NB4 (cell line): ENCODE results near the gene KLHL9.
A peak's percentile ranks its signal among the peaks of the same experiment; 100 is the strongest.
"Not testable (repeated sequence)": the region's sequence is repeated elsewhere in the genome, so short reads cannot be mapped to it uniquely, and the experiment has no call there.

Experiments
- DNase-seq: peaks from one replicate; pipeline ENCODE4 v3.0.0; 2010; ENCODE audit warnings: low read depth
- H3K4me3 ChIP-seq: one replicate; pipeline ENCODE4 v1.5.1; 2011; ENCODE audit warnings: mild to moderate bottlenecking, low read depth, low read length, moderate library complexity
- MYC ChIP-seq: IDR thresholded peaks from 2 replicates; pipeline ENCODE4 v1.6.1; 2011; ENCODE audit warnings: low read depth, low read length
- POLR2A ChIP-seq: IDR thresholded peaks from 2 replicates; pipeline ENCODE4 v1.6.1; 2011; ENCODE audit warnings: mild to moderate bottlenecking; ENCODE audit not compliant: insufficient read length; ENCODE audit errors: extremely low read depth
- TF ChIP-seq, protein P1 (sequence below): IDR thresholded peaks from 2 replicates; pipeline ENCODE4 v1.6.1; 2011; ENCODE audit warnings: low read depth, low read length
- TF ChIP-seq, protein P2 (sequence below): IDR thresholded peaks from one replicate; pipeline ENCODE4 v1.5.1; 2012; ENCODE audit warnings: low read depth, low read length

Gene KLHL9, protein sequence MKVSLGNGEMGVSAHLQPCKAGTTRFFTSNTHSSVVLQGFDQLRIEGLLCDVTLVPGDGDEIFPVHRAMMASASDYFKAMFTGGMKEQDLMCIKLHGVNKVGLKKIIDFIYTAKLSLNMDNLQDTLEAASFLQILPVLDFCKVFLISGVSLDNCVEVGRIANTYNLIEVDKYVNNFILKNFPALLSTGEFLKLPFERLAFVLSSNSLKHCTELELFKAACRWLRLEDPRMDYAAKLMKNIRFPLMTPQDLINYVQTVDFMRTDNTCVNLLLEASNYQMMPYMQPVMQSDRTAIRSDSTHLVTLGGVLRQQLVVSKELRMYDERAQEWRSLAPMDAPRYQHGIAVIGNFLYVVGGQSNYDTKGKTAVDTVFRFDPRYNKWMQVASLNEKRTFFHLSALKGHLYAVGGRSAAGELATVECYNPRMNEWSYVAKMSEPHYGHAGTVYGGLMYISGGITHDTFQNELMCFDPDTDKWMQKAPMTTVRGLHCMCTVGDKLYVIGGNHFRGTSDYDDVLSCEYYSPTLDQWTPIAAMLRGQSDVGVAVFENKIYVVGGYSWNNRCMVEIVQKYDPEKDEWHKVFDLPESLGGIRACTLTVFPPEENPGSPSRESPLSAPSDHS

DNA sequence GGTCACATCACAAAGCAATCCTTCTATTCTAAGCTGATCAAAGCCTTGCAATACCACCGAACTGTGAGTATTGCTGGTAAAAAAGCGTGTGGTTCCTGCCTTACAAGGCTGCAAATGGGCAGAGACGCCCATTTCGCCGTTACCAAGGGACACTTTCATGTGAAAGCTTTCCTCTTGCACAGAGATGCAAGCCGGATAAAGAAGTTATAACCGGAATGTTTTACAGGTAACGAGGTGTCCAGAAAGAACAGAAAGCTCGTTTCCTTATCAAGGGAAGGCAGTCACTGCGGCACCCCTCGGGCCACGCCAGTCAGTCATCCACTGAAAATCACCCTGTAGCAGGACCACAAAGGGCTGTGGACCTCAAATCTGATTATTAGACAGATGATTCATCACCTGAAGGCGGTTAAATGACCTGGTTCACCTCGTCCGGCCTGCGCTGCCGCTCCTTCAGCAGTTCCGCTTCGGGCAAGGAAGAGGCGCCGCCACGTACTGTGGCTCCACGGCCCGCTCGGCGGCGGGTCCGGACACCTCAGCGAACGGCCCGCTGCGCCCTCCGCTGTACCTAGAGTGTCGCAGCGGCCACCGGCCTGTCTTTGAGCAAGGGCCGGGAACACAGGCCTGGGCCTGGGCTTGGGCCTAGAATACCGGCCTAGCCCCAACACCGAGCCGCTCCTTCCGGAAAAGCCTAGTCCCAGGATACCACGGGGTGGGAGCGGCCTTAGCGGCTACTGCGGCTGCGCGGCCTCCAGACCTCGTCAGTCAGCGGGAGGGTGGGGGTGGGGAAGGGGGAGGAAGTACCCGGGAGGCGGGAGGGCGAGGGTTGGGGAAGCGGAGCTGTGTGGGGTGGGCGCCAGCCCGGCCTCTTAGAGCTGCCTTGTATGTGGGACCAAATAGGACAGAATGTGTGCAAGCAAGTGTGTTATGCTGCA lies at the start of gene KLHL9:
Gene KLHL9 (minus strand): TSS at position 704 of the 932 bp plus-strand sequence. CDS start 545 bp downstream, at position 159.
- TF ChIP-seq MYC = peak; percentile 59
- TF ChIP-seq POLR2A = peak; percentile 92
- TF ChIP-seq, protein P1, sequence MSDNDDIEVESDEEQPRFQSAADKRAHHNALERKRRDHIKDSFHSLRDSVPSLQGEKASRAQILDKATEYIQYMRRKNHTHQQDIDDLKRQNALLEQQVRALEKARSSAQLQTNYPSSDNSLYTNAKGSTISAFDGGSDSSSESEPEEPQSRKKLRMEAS = peak; percentile 51
- TF ChIP-seq, protein P2, sequence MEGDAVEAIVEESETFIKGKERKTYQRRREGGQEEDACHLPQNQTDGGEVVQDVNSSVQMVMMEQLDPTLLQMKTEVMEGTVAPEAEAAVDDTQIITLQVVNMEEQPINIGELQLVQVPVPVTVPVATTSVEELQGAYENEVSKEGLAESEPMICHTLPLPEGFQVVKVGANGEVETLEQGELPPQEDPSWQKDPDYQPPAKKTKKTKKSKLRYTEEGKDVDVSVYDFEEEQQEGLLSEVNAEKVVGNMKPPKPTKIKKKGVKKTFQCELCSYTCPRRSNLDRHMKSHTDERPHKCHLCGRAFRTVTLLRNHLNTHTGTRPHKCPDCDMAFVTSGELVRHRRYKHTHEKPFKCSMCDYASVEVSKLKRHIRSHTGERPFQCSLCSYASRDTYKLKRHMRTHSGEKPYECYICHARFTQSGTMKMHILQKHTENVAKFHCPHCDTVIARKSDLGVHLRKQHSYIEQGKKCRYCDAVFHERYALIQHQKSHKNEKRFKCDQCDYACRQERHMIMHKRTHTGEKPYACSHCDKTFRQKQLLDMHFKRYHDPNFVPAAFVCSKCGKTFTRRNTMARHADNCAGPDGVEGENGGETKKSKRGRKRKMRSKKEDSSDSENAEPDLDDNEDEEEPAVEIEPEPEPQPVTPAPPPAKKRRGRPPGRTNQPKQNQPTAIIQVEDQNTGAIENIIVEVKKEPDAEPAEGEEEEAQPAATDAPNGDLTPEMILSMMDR = no peak
- H3K4me3 ChIP-seq = peak within 1 kb of the TSS; percentile 88
- DNase-seq = peak; percentile 98

DNA sequence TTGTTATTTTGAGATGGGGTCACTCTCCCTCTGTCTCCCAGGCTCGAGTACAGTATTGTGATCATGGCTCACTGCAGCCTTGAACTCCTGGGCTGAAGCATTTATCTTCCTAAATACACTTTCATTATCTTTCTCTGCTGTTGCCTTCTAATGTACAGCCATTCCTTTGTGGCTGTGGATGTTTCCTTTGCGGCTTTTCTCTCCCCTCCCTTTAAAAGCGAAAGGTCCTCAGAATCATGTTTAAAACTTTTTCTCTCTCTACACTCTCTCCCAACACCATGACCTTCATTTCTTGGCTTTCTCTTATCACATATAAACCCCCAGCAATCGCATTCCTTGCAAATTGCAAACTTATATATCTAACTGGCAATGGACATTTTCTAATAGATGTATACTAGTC lies 48.4 kb upstream of the KLHL9 start:
- TF ChIP-seq, protein P1 = 0 out of 2 replicates have a peak, but pooled peaks have one; percentile 6
- TF ChIP-seq POLR2A = no peak
- DNase-seq = peak; percentile 44
- H3K4me3 ChIP-seq = peak overlapping the region; percentile 8

DNA sequence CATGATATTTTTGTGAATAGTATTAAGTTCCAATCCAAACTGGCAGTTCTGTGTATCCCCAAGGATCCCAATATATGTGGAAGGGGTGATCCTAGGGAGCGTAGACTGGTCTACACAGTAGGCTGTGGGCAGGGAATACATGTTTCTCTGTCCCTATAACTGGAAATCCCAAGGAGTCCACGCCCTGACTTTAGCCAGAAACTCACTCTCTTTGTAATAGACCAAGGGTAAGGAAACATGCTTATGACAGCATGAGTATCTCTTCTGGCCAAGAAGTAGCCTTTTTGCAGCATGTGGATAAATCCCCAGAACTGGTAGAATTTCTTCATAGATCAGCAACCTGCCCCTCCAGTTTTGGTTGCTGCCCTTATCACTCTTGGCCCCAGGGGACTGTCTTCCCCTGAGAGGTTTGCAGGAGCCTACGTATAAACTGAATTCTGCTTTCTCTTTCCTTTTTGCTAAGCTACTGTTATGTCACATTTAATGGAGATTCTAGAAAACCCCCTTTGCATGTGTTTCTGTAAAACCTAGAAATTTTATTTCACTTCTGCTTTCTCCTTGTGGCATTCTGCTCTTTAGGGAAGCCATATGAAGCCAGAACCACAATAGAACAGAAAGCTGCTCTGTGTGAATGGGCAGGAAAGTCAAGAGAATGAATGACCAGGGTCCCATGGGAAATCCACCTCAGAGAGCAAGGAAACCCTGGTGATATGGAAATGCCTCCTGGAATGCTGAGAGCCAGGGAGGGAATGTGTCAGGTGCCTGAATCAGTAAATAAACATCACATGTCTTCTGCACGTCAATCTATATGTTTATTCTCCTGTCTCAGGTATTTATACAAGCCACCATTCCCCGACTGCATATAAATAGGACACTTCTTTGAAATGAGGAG lies 46.5 kb upstream of the KLHL9 start:
- TF ChIP-seq POLR2A (no peak), MYC (0 out of 2 replicates have a peak, but pooled peaks have one; percentile 30)
- peak overlapping the region; percentile 41 for H3K4me3 ChIP-seq
- peak; percentile 94 for DNase-seq

DNA sequence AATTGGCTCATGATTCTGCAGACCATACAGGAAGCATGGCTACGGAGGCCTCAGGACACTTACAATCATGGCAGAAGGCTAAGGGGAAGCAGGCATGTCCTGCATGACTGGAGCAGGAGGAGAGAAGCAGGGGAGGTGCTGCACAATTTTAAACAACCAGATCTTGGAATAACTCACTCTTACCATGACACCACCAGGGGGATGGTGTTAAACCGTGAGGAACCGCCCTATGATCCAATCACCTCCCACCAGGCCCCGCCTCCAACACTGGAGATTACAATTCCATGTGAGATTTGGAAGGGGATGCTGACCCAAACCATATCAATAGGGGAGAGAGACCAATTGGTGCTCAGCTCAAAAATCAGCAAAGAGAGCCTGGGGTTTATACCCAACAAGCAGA lies 36.3 kb upstream of the KLHL9 start:
- not testable (repeated sequence) for DNase-seq, H3K4me3 ChIP-seq

DNA sequence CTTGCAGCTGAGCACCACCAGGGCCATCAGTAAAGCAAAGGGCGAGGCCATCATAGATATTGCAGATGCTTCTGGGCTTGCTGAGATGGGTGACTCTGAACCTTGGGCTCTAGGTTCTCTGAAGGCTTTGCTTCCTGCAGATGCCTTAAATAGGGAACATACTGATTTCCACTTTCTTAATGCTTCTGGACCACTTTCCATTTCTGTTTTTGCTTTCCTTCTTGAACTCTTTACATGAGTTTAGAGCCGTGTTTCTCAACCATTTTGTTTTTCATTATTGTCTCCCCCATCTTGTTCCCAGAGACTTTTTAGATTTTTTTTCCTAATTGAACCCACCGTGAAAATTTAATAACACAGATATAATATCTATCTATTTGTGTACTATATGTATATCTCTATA lies 32.8 kb upstream of the KLHL9 start, which contains the start of gene IFNA13:
Gene IFNA13 (minus strand): TSS at position 101 of the 400 bp plus-strand sequence. CDS start 47 bp downstream, at position 54.
- TF ChIP-seq POLR2A (no peak), MYC (no peak)
- TF ChIP-seq, protein P1 = no peak
- TF ChIP-seq, protein P2 = no peak
- no peak for DNase-seq
- H3K4me3 ChIP-seq = no peak within 1 kb of the TSS

DNA sequence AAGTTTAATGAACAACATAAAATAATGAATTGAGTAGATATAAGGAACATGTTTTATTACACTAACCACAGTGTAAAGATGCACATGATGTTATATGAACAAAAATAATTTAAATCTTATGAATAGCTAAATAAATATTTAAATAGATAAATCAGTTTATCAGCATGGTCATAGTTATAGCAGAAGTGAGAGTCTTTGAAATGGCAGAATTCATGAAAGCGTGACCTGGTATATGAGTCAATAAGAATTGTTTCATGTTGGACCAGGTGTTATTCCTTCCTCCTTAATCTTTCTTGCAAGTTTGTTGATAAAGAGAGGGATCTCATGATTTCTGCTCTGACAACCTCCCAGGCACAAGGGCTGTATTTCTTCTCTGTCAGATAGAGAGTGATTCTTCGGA lies 32.0 kb upstream of the KLHL9 start:
- not testable (repeated sequence) for DNase-seq, H3K4me3 ChIP-seq

DNA sequence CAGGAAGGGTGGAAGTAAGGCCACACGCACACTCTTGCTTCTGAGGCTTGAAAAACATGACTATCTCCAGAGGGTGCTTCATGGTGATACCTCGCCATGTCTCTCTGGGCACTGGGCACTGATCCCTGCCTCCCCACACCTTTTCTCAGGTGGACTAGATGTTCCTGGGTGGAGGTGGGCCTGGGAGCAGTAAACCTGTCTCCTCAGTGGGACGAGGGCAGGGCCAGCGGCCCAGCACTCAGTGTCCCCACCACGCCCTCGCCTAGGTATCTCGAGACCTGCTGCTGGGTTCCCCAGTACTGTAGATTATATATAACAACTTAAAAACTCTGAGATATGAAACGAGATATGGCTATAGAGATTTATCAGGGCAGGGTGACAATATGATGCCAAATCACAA lies 27.1 kb upstream of the KLHL9 start:
- DNase-seq = no peak
- H3K4me3 ChIP-seq = no peak overlapping the region
- TF ChIP-seq MYC (no peak), POLR2A (no peak)
- TF ChIP-seq, protein P2 = no peak
- TF ChIP-seq, protein P1 = no peak
